ENCODE results near the gene LRCH3. TPM values are rescaled to one million over a fixed set of nuclear protein-coding genes. Genes with fewer than 3 reads are reported as not detected.

The LRCH3 gene
- total RNA-seq, 1 experiment from 2014 or later: 164 TPM

Small RNA genes within 50 kb of the gene (small RNA-seq; reads per million reads assigned to genes)
- not detected for gene RNU6-858P

Other genes with a start within 250 kb of the LRCH3 start
- gene BDH1, start 235.3 kb upstream of the LRCH3 start, total RNA-seq (2014; rRNA removed; shearing (Covaris generic); ENCODE audit: low replicate concordance): 80.5 and 111 TPM in 2 replicates
- 87.0 and 128 TPM in 2 replicates for gene RUBCN, start 54.4 kb upstream of the LRCH3 start, total RNA-seq (2014; rRNA removed; shearing (Covaris generic); ENCODE audit: low replicate concordance)
- gene FYTTD1, start 41.4 kb upstream of the LRCH3 start, total RNA-seq (2014; rRNA removed; shearing (Covaris generic); ENCODE audit: low replicate concordance): 145 and 204 TPM in 2 replicates
- 2,222 and 2,264 TPM in 2 replicates for gene RPL35A, start 158.9 kb downstream of the LRCH3 start, total RNA-seq (2014; rRNA removed; shearing (Covaris generic); ENCODE audit: low replicate concordance)
- gene LMLN, start 169.0 kb downstream of the LRCH3 start, total RNA-seq (2014; rRNA removed; shearing (Covaris generic); ENCODE audit: low replicate concordance): 2.8 and 7.8 TPM in 2 replicates

Measured in Karpas-422 (cell line).